GM23338 (cell line): ENCODE results near the gene MMP25. TPM values are rescaled to one million over a fixed set of nuclear protein-coding genes. Genes with fewer than 3 reads are reported as not detected.
A peak's percentile ranks its signal among the peaks of the same experiment; 100 is the strongest.

Source experiments
- ATAC-seq: fragments of 200-7000 bp; cut with Tn5 transposase; 3 replicates; pipeline ENCODE4 v1.9.1; 2020
- DNase-seq: peaks from one replicate; pipeline ENCODE4 v3.0.0-alpha.2; 2015; ENCODE audit warnings: low spot score
- H2AFZ ChIP-seq: fragments of 200-600 bp; sonication (generic); 2 replicates; pipeline ENCODE4 v1.8.0; 2016; ENCODE audit warnings: antibody characterized with exemption, mild to moderate bottlenecking, moderate library complexity
- H3F3A ChIP-seq: fragments of 200-600 bp; sonication (generic); replicated peaks from 2 replicates; pipeline ENCODE4 v1.8.0; 2017; ENCODE audit warnings: antibody characterized with exemption, mixed run types, low read depth
- H3K27ac ChIP-seq: fragments of 200-600 bp; sonication (generic); 2 replicates; pipeline ENCODE4 v1.6.1; 2016; ENCODE audit warnings: low read depth
- H3K27me3 ChIP-seq: fragments of 200-600 bp; sonication (generic); 2 replicates; pipeline ENCODE4 v1.8.0; 2016; ENCODE audit warnings: mild to moderate bottlenecking, mixed run types, moderate library complexity; ENCODE audit not compliant: insufficient read depth
- H3K36me3 ChIP-seq: fragments of 200-600 bp; sonication (generic); 2 replicates; pipeline ENCODE4 v1.8.0; 2016; ENCODE audit warnings: mild to moderate bottlenecking; ENCODE audit not compliant: insufficient read depth
- H3K4me1 ChIP-seq: fragments of 200-600 bp; sonication (generic); 2 replicates; pipeline ENCODE4 v1.8.0; 2016; ENCODE audit warnings: mild to moderate bottlenecking, moderate library complexity; ENCODE audit not compliant: insufficient read depth
- H3K4me2 ChIP-seq: fragments of 200-600 bp; sonication (generic); 2 replicates; pipeline ENCODE4 v1.7.1; 2017; ENCODE audit warnings: mixed run types
- H3K4me3 ChIP-seq: fragments of 200-600 bp; sonication (generic); 2 replicates; pipeline ENCODE4 v1.6.1; 2016; ENCODE audit warnings: mixed run types
- H3K79me2 ChIP-seq: fragments of 200-600 bp; sonication (generic); replicated peaks from 2 replicates; pipeline ENCODE4 v1.8.0; 2017; ENCODE audit warnings: mild to moderate bottlenecking; ENCODE audit not compliant: insufficient read depth
- H3K9me2 ChIP-seq: fragments of 200-600 bp; sonication (generic); 2 replicates; pipeline ENCODE4 v1.8.0; 2017; ENCODE audit not compliant: insufficient read depth
- H4K20me1 ChIP-seq: fragments of 200-600 bp; sonication (generic); replicated peaks from 2 replicates; pipeline ENCODE4 v1.8.0; 2017; ENCODE audit warnings: mild to moderate bottlenecking; ENCODE audit not compliant: insufficient read depth
- H3K27ac Mint-ChIP-seq: 2 replicates; pipeline ENCODE4 v1.8.0; 2020; ENCODE audit warnings: inconsistent platforms, mild to moderate bottlenecking, moderate library complexity, mixed read lengths
- H3K27me3 Mint-ChIP-seq: 3 replicates; pipeline ENCODE4 v1.8.0; 2022; ENCODE audit warnings: low read depth, mild to moderate bottlenecking, moderate library complexity, mixed read lengths, inconsistent platforms; ENCODE audit not compliant: insufficient read depth, poor library complexity
- H3K36me3 Mint-ChIP-seq: 3 replicates; pipeline ENCODE4 v1.8.0; 2021; ENCODE audit warnings: low read depth, mild to moderate bottlenecking, inconsistent platforms, moderate library complexity, mixed read lengths
- H3K4me1 Mint-ChIP-seq: 3 replicates; pipeline ENCODE4 v1.8.0; 2020; ENCODE audit warnings: mild to moderate bottlenecking, inconsistent platforms, mixed read lengths
- H3K4me3 Mint-ChIP-seq: 3 replicates; pipeline ENCODE4 v1.8.0; 2021; ENCODE audit warnings: moderate library complexity, mild to moderate bottlenecking, inconsistent platforms, mixed read lengths
- H3K9me3 Mint-ChIP-seq: 3 replicates; pipeline ENCODE4 v1.8.0; 2020; ENCODE audit warnings: moderate library complexity, mild to moderate bottlenecking, inconsistent platforms, mixed read lengths
- CTCF ChIP-seq, 2 experiments: fragments of 200-600 bp in 1 of 2; sonication (generic) in 1 of 2; conservative IDR thresholded peaks; 2 replicates each; pipeline versions ENCODE4 v1.5.1 to v1.6.1; 2016 to 2017; ENCODE audit warnings: antibody characterized with exemption in 2 of 2, low read depth in 2 of 2, mild to moderate bottlenecking in 2 of 2, moderate library complexity in 1 of 2
- ETS1 ChIP-seq: IDR thresholded peaks from 2 replicates; pipeline ENCODE4 v1.6.1; 2016; ENCODE audit warnings: antibody characterized with exemption
- EZH2 ChIP-seq: fragments of 200-600 bp; sonication (generic); IDR thresholded peaks from one replicate; pipeline ENCODE4 v1.8.0; 2017; ENCODE audit warnings: antibody characterized with exemption, mild to moderate bottlenecking, low read depth; ENCODE audit not compliant: unreplicated experiment
- EZH2phosphoT487 ChIP-seq: fragments of 200-600 bp; sonication (generic); IDR thresholded peaks from one replicate; pipeline ENCODE4 v1.8.1; 2018; ENCODE audit warnings: antibody characterized with exemption; ENCODE audit not compliant: unreplicated experiment
- NANOG ChIP-seq: IDR thresholded peaks from 2 replicates; pipeline ENCODE4 v1.6.1; 2016; ENCODE audit warnings: antibody characterized with exemption, borderline replicate concordance
- ZNF114 ChIP-seq: fragments of 250-450 bp; sonication (Bioruptor Pico); IDR thresholded peaks from 2 replicates; pipeline ENCODE4 v1.5.0; 2020; ENCODE audit warnings: mild to moderate bottlenecking, moderate library complexity
- ZNF462 ChIP-seq: fragments of 250-450 bp; sonication (Bioruptor Pico); IDR thresholded peaks from 2 replicates; pipeline ENCODE4 v1.5.0; 2020; ENCODE audit warnings: mild to moderate bottlenecking, moderate library complexity
- polyA plus RNA-seq: library from polyadenylated mRNA; unstranded; fragments of >200 nt; fragmentation: Nextera tagmentation; extraction: Ambion mirVana; gene quantifications from 2 replicates; pipeline ENCODE4 v1.2.1, GENCODE V29; 2016
- total RNA-seq: library from RNA; depleted of rRNA; stranded (reverse); fragments of >200 nt; shearing (Covaris generic); gene quantifications from 2 replicates; pipeline ENCODE4 v1.2.3, GENCODE V29; 2014

The MMP25 gene
- total and polyA plus RNA-seq, 2 experiments from 2014 or later = 7.7 to 15.9 TPM

- TF ChIP-seq ZNF462 (CRISPR knock-in tag) (no peak), CTCF (conservative IDR thresholded peaks at IDR 0.05; ENCODE audit: low read depth in 2 of 2) (no peak), EZH2phosphoT487 (no peak)
Measured at GRCh38 chr16:3026609-3027488, 19.5 kb upstream of the MMP25 start (continued).

- Histone ChIP-seq H4K20me1 (peaks cover 27% of the 10 kb centered on the region), H3K9me2 (no peaks in the 10 kb centered on the region), H3K79me2 (peaks cover 6% of the 10 kb centered on the region; the same call in 1 of the 2 replicates), H3K27me3 (peaks cover 16% of the 10 kb centered on the region), H3K4me3 (peak overlapping the region; percentile 51), H2AFZ (no peak overlapping the region), H3F3A (peaks cover 54% of the 10 kb centered on the region), H3K27ac (0 out of 2 replicates have a peak overlapping the region, but pooled peaks have one; percentile 84), H3K4me2 (peak overlapping the region; percentile 77), H3K36me3 (no peaks in the 10 kb centered on the region), H3K4me1 (peaks cover 34% of the 10 kb centered on the region)
- DNase-seq (no peak), ATAC-seq (no peak)
- Mint-ChIP-seq H3K27ac (no peak overlapping the region), H3K9me3 (no peaks in the 10 kb centered on the region; the same call in 1 of the 3 replicates), H3K27me3 (peaks cover 36% of the 10 kb centered on the region), H3K36me3 (peaks cover 45% of the 10 kb centered on the region), H3K4me3 (peak overlapping the region; percentile 34; the same call in 1 of the 3 replicates), H3K4me1 (peaks cover 33% of the 10 kb centered on the region)
- TF ChIP-seq EZH2 (no peak), ETS1 (no peak), ZNF114 (no peak), NANOG (no peak)
Measured at GRCh38 chr16:3027489-3027795, 18.9 kb upstream of the MMP25 start.
